Aorta (tissue), 5 donors: ENCODE data around the gene SYNJ2BP. TPM values are rescaled to one million over a fixed set of nuclear protein-coding genes. Genes with fewer than 3 reads are reported as not detected.
A peak's percentile ranks its signal among the peaks of the same experiment; 100 is the strongest.
"Not testable (repeated sequence)": the region's sequence is repeated elsewhere in the genome, so short reads cannot be mapped to it uniquely, and the experiment has no call there.

Source experiments
- ATAC-seq: fragments of 200-7000 bp; cut with Tn5 transposase; one replicate; pipeline ENCODE4 v1.9.1; 2022; ENCODE audit warnings: moderate library complexity; ENCODE audit not compliant: low FRiP score
- DNase-seq, 2 donors: peaks; one replicate each; pipeline ENCODE4 v3.0.0-alpha.2; 2020
- H3K27ac ChIP-seq, 2 donors: one replicate each; pipeline ENCODE4 v1.5.1; 2013; ENCODE audit warnings: low read length in 2 of 2, mild to moderate bottlenecking in 2 of 2, moderate library complexity in 2 of 2, control low read depth in 1 of 2, inconsistent platforms in 1 of 2, low read depth in 1 of 2
- H3K27me3 ChIP-seq, 2 donors: one replicate each; pipeline ENCODE4 v1.6.1; 2013; ENCODE audit warnings: control low read depth in 1 of 2, low read length in 1 of 2, mild to moderate bottlenecking in 1 of 2, moderate library complexity in 1 of 2; ENCODE audit not compliant: insufficient read depth in 2 of 2, control insufficient read depth in 1 of 2
- H3K36me3 ChIP-seq, 2 donors: one replicate each; pipeline ENCODE4 v1.6.1; 2013; ENCODE audit warnings: control low read depth in 1 of 2, low read length in 1 of 2, mild to moderate bottlenecking in 1 of 2; ENCODE audit not compliant: insufficient read depth in 2 of 2, control insufficient read depth in 1 of 2
- H3K4me1 ChIP-seq, 2 donors: one replicate each; pipeline ENCODE4 v1.6.1; 2013; ENCODE audit warnings: low read length in 2 of 2, control low read depth in 1 of 2, mild to moderate bottlenecking in 1 of 2, moderate library complexity in 1 of 2; ENCODE audit not compliant: insufficient read depth in 2 of 2, control insufficient read depth in 1 of 2
- H3K4me3 ChIP-seq, 2 donors: one replicate each; pipeline ENCODE4 v1.5.1; 2013; ENCODE audit warnings: low read length in 2 of 2, control low read depth in 1 of 2, mild to moderate bottlenecking in 1 of 2
- H3K9me3 ChIP-seq: one replicate; pipeline ENCODE4 v1.6.1; 2013; ENCODE audit warnings: mild to moderate bottlenecking, low read length; ENCODE audit not compliant: control insufficient read depth
- WGBS, 2 donors: extraction: QIAGEN DNeasy Blood & Tissue Kit; methylation state at CpG; one replicate each; pipeline ENCODE4 v1.1.7; 2013; 5-methylcytosine and 5-hydroxymethylcytosine counted together
- intact Hi-C, 2 donors: fragments of 100-400 bp; cut with DNase I; formaldehyde crosslinking; loops; one replicate each; pipeline versions ENCODE4 v1.14.2 to v1.15.0; 2022
- long read RNA-seq, 2 donors: library from polyadenylated mRNA; unstranded; transcript quantifications; one replicate each; pipeline ENCODE4 v2.0.0, GENCODE V29; 2020 to 2021
- polyA plus RNA-seq, 2 donors: library from polyadenylated mRNA; stranded (reverse); fragments of 200-250 nt; gene quantifications; one replicate each; pipeline ENCODE4 v1.2.3, GENCODE V29; 2013
- total RNA-seq, 2 donors: library from RNA; stranded (reverse); fragmentation: NEBNext Ultra II Directional; extraction: Animal tissue kit (Norgen Biotek cat#: 25700); gene quantifications; one replicate each; pipeline ENCODE4 v1.2.1, GENCODE V29; 2021
- donor health status: healthy with polysubstance abuse.
- donor health status: Bipolar disorder and iron deficiency.
- donor health status: DM: no; HTN: no; CAD: no.
- donor health status: DM: no; HTN: no; CAD: no.
- donor health status: DM: yes; HTN: yes; CAD: no.

SYNJ2BP gene
- total RNA-seq, result 10 to 100 TPM; 28.6 to 35.8 TPM
- polyA plus RNA-seq, result 10 to 100 TPM; 16.6 to 26.7 TPM
- long read RNA-seq, donor 1, full-length matches to known transcripts, result 55 of 68 reads
- long read RNA-seq, donor 1, partial matches to known transcripts, result 2 of 68 reads
- long read RNA-seq, donor 1, other reads (novel, unspliced or antisense), result 11 of 68 reads
- long read RNA-seq, donor 2, full-length matches to known transcripts, result 9 of 19 reads
- long read RNA-seq, donor 2, partial matches to known transcripts, result 0 of 19 reads
- long read RNA-seq, donor 2, other reads (novel, unspliced or antisense), result 10 of 19 reads

GRCh38 chr14:70416725-70417349, at the start of gene SYNJ2BP:
TSS of gene SYNJ2BP (minus strand) at chr14:70417090. CDS start at chr14:70416963, 127 bp downstream.
- Histone ChIP-seq H3K27me3 (no peaks in the 10 kb centered on the region), H3K4me1 (peaks cover 0 to 5% of the 10 kb centered on the region in 2 donors), H3K4me3 (peak within 1 kb of the TSS; percentile 90 to 92), H3K36me3 (no peaks in the 10 kb centered on the region), H3K9me3 (no peaks in the 10 kb centered on the region), H3K27ac (peak within 1 kb of the TSS in 1 of 2 donors; percentile 72)
- DNase-seq, result peak; percentile 77 to 85
- ATAC-seq, result peak; percentile 84
- WGBS, 2 donors, result 0 to 1% methylated on average over 22 of the region's 22 CpGs
- intact Hi-C loops, result no loop called here

- ATAC-seq (no peak), DNase-seq (no peak)
- intact Hi-C loops, result no loop called here
- Histone ChIP-seq H3K27me3 (no peaks in the 10 kb centered on the region), H3K36me3 (no peaks in the 10 kb centered on the region), H3K9me3 (no peaks in the 10 kb centered on the region), H3K27ac (no peak overlapping the region), H3K4me1 (no peaks in the 10 kb centered on the region), H3K4me3 (no peak overlapping the region)
- WGBS, 2 donors, result 56 to 65% methylated on average over 1 of the region's 1 CpG
These were observed 37.8 kb upstream of the SYNJ2BP start for GRCh38 chr14:70454731-70455130.

- Histone ChIP-seq H3K36me3 (no peaks in the 10 kb centered on the region), H3K27me3 (no peaks in the 10 kb centered on the region), H3K4me1 (no peaks in the 10 kb centered on the region), H3K4me3 (no peak within 1 kb of the TSS), H3K27ac (no peak within 1 kb of the TSS), H3K9me3 (no peaks in the 10 kb centered on the region)
- ATAC-seq (no peak), DNase-seq (no peak)
- intact Hi-C loops, result no loop called here
- WGBS, 2 donors, result 90 to 91% methylated on average over 1 of the region's 1 CpG
These were observed 35.0 kb upstream of the SYNJ2BP start, which contains the start of gene ADAM21 for GRCh38 chr14:70451874-70452273. TSS of gene ADAM21 (plus strand) at chr14:70452174. CDS start at chr14:70457500, 5,326 bp downstream.

- H3K27me3 ChIP-seq, result no peaks in the 10 kb centered on the region
- H3K4me1 ChIP-seq, result no peaks in the 10 kb centered on the region
- DNase-seq (no peak), ATAC-seq (no peak)
- H3K4me3 ChIP-seq, result no peak overlapping the region
- WGBS, 2 donors, result 68 to 77% methylated on average over 4 of the region's 4 CpGs
- peaks cover 3% of the 10 kb centered on the region for H3K9me3 ChIP-seq
- no peak overlapping the region for H3K27ac ChIP-seq
- intact Hi-C loops, result no loop called here
- H3K36me3 ChIP-seq, result peaks cover 0 to 2% of the 10 kb centered on the region in 2 donors
These were observed 31.9 kb upstream of the SYNJ2BP start for GRCh38 chr14:70448633-70449340.

- H3K4me3 ChIP-seq, result no peak overlapping the region
- peaks cover 14% of the 10 kb centered on the region for H3K9me3 ChIP-seq
- H3K36me3 ChIP-seq, result peaks cover 1 to 2% of the 10 kb centered on the region in 2 donors
- no peak for ATAC-seq
- 89 to 93% methylated on average over 4 of the region's 4 CpGs for whole genome bisulfite sequencing, 2 donors
- no peaks in the 10 kb centered on the region for H3K4me1 ChIP-seq
- intact Hi-C loops, result no loop called here
- DNase-seq, result no peak
- no peaks in the 10 kb centered on the region for H3K27me3 ChIP-seq
- H3K27ac ChIP-seq, result no peak overlapping the region
These were observed 25.9 kb upstream of the SYNJ2BP start for GRCh38 chr14:70442750-70443149.

GRCh38 chr14:70441641-70442040, 24.8 kb upstream of the SYNJ2BP start:
- no peaks in the 10 kb centered on the region for H3K4me1 ChIP-seq
- H3K9me3 ChIP-seq, result peaks cover 14% of the 10 kb centered on the region
- WGBS, 2 donors, result 56 to 68% methylated on average over 3 of the region's 3 CpGs
- H3K4me3 ChIP-seq, result no peak overlapping the region
- intact Hi-C loops, result no loop called here
- no peak for DNase-seq
- H3K27me3 ChIP-seq, result no peaks in the 10 kb centered on the region
- H3K36me3 ChIP-seq, result peaks cover 1 to 2% of the 10 kb centered on the region in 2 donors
- ATAC-seq, result no peak
- no peak overlapping the region for H3K27ac ChIP-seq

GRCh38 chr14:70436867-70437266, 20.0 kb upstream of the SYNJ2BP start:
- no peaks in the 10 kb centered on the region for H3K27me3 ChIP-seq
- no peaks in the 10 kb centered on the region for H3K36me3 ChIP-seq
- H3K27ac ChIP-seq, result no peak overlapping the region
- 36 to 55% methylated on average over 4 of the region's 4 CpGs for WGBS, 2 donors
- no peaks in the 10 kb centered on the region for H3K4me1 ChIP-seq
- H3K9me3 ChIP-seq, result peaks cover 7% of the 10 kb centered on the region
- intact Hi-C loops, result no loop called here
- no peak overlapping the region for H3K4me3 ChIP-seq
- DNase-seq (no peak), ATAC-seq (no peak)

- H3K36me3 ChIP-seq, H3K27me3 ChIP-seq, intact Hi-C loops, DNase-seq, H3K27ac ChIP-seq, H3K4me3 ChIP-seq, H3K4me1 ChIP-seq, ATAC-seq, H3K9me3 ChIP-seq: not testable (repeated sequence)
- 54 to 80% methylated on average over 4 of the region's 4 CpGs for WGBS, 2 donors
These were observed 9.7 kb upstream of the SYNJ2BP start for GRCh38 chr14:70426555-70426954.
